GM19328 (cell line): Measurements from ENCODE around the gene ADAM12.

Experiments
- ATAC-seq: cut with Tn5 transposase; IDR thresholded peaks from one replicate; pipeline ENCODE4 v1.9.1; 2021; ENCODE audit warnings: mild to moderate bottlenecking, moderate library complexity; ENCODE audit not compliant: unreplicated experiment

Gene ADAM12

GRCh38 chr10:126218778-126219649 is 169.3 kb downstream of the ADAM12 start:
- no peak for ATAC-seq

GRCh38 chr10:126218174-126218573 is 170.1 kb downstream of the ADAM12 start:
- no peak for ATAC-seq

GRCh38 chr10:126216632-126216961 is 171.7 kb downstream of the ADAM12 start:
- no peak for ATAC-seq

GRCh38 chr10:126215746-126216631 is 172.3 kb downstream of the ADAM12 start:
- no peak for ATAC-seq

- ATAC-seq = no peak
Measured at GRCh38 chr10:126214679-126215078, 173.6 kb downstream of the ADAM12 start.

GRCh38 chr10:126214021-126214420 is 174.3 kb downstream of the ADAM12 start:
- no peak for ATAC-seq

- ATAC-seq = no peak
Measured at GRCh38 chr10:126212738-126213137, 175.5 kb downstream of the ADAM12 start.

GRCh38 chr10:126210051-126210651 is 178.1 kb downstream of the ADAM12 start:
- ATAC-seq = no peak

- ATAC-seq = no peak
Measured at GRCh38 chr10:126209451-126209850, 178.8 kb downstream of the ADAM12 start.

- ATAC-seq = no peak
Measured at GRCh38 chr10:126208726-126209302, 179.5 kb downstream of the ADAM12 start.

- no peak for ATAC-seq
Measured at GRCh38 chr10:126207851-126208250, 180.4 kb downstream of the ADAM12 start.

- ATAC-seq = no peak
Measured at GRCh38 chr10:126207313-126207771, 180.9 kb downstream of the ADAM12 start.

- no peak for ATAC-seq
Measured at GRCh38 chr10:126205486-126206205, 182.6 kb downstream of the ADAM12 start.

- no peak for ATAC-seq
Measured at GRCh38 chr10:126204320-126204719, 184.0 kb downstream of the ADAM12 start.

- no peak for ATAC-seq
Measured at GRCh38 chr10:126203746-126204145, 184.5 kb downstream of the ADAM12 start.

GRCh38 chr10:126201603-126202002 is 186.7 kb downstream of the ADAM12 start:
- ATAC-seq = no peak

GRCh38 chr10:126199221-126199998 is 188.9 kb downstream of the ADAM12 start:
- no peak for ATAC-seq

- ATAC-seq = no peak
Measured at GRCh38 chr10:126198681-126199080, 189.6 kb downstream of the ADAM12 start.

- no peak for ATAC-seq
Measured at GRCh38 chr10:126197036-126197543, 191.2 kb downstream of the ADAM12 start.
